GM10248 (cell line): ENCODE data around the gene CDH23.

ENCODE experiments used
- CTCF ChIA-PET: fragments of 300-600 bp; sonication (Branson Sonifier 250); formaldehyde crosslinking; extraction: SDS; loops from one replicate; lab custom pipeline; 2021; ENCODE audit warnings: antibody characterized with exemption; lab: Yijun Ruan, JAX
- POLR2A ChIA-PET: fragments of 350-650 bp; sonication (Branson Sonifier 250); formaldehyde crosslinking; extraction: SDS; loops from one replicate; lab custom pipeline; 2020; ENCODE audit warnings: antibody characterized with exemption; lab: Yijun Ruan, JAX
- DNase-seq: peaks from one replicate; pipeline ENCODE4 v3.0.0; 2012; ENCODE audit errors: extremely low spot score
- CTCF ChIP-seq: IDR thresholded peaks from 2 replicates; pipeline ENCODE4 v1.5.1; 2012; ENCODE audit warnings: mild to moderate bottlenecking, low read depth; ENCODE audit errors: extremely low read depth, missing control alignments, control extremely low read depth

CDH23 gene

GRCh38 chr10:71653044-71653443, 256.3 kb downstream of the CDH23 start:
- CTCF ChIA-PET = interaction anchor here (1.0 to 1.4 kb wide), 4 partner anchors 31 to 334 kb away, joined by 3 to 6 read pairs (median 3); partner anchors contain the start of gene SLC29A3

DNA sequence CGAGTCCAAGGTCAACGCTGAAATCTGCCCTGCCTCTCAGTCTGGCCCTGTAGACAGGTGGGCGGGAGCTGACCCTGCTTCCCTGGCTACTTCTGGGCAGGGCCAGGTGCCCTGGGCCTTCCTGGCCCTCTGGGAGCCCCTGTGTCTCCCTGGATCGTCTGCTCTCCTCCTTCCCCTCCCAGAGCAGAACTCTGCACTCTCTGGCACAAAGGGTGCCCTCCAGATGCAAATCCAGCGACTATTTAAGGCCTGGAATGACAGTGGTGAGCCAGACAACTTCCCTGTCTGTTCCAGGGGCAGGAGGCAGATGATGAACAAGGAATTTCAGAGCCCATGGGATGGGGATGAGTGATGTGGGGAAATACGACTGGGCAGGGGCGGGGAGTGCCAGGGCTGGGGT, 259.5 kb downstream of the CDH23 start:
- no peak for DNase-seq
- POLR2A ChIA-PET = no interaction called here
- CTCF ChIA-PET = no interaction called here
- TF ChIP-seq CTCF = no peak

More at GRCh38 chr10:71653044-71653443, 256.3 kb downstream of the CDH23 start:
- POLR2A ChIA-PET = no interaction called here
- no peak for TF ChIP-seq CTCF
- no peak for DNase-seq

DNA sequence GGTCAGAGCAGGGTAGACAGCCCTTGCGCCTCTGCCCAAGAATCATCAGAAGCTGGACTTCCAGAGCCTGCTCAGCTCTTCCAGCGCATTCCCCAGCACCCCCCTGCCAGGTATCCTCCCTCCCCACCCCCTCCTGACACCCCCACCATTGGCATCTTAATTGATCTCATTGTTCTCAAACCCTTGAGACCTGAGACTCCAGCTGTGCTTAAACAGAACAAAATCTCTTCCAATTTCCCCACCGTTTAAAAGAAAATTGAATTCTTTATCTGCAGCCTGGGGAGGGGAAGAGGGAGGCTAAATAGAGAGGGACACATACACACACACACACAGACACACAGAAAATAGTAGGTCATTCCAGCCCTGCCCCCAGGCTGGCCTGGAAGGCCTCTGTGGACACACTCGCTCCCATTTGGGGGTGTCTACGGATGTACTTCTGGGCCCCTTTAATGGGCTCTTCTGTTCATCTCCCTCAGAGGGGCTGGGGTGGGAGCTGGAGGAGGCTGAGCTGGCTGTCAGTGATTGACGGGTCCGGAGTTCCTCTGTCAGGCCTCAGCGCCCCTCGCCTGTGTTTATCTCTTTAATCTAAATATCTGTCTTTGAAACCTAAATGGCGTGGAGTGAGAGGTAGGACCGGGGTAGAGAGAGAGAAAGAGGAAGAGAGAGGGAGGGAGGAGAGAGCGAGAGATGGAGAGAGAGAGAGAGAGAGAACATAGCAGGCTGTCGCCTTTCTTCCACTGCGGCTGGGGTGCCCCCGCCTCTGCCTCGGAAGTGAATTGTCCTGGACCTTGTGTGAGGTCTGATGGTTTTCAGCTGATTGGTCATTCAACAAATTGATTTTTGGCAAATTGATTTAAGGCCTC, 261.1 kb downstream of the CDH23 start:
- POLR2A ChIA-PET = no interaction called here
- CTCF ChIA-PET = interaction anchor here (0.9 to 4.3 kb wide), 4 partner anchors 8 to 48 kb away, joined by 3 to 13 read pairs (median 5); no protein-coding TSS in a partner anchor
- DNase-seq = no peak
- TF ChIP-seq CTCF = no peak

- TF ChIP-seq CTCF = no peak
- no peak for DNase-seq
- CTCF ChIA-PET = interaction anchor here (0.9 to 4.3 kb wide), 6 partner anchors 9 to 117 kb away, joined by 3 to 13 read pairs (median 3); no protein-coding TSS in a partner anchor
- POLR2A ChIA-PET = no interaction called here
Observed at GRCh38 chr10:71658467-71658745, 261.7 kb downstream of the CDH23 start.

DNA sequence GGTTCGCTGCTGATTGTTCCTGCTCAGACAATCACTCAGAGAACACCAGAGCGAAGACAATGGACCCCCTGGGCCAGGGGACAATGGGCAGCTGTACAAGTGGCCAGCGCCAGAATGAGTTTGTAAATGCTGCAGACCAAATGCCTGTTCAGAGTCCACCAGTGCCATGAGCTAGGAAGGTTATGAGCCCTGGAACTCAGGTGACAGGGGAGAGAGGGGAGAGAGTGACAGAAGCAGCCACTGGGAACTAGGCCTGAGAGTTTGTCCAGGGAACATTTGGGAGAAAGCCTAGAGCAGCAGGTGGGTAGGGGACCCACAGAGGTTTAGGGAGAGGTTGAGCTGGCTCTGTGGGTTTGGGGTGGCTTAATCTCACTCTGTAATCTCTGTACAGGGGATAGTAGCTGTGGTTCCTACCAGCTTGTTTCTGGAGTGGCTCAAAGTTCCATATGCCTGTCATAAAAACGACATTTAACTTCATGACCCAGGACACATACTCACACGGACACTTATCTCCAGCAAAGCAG, 262.5 kb downstream of the CDH23 start:
- POLR2A ChIA-PET = no interaction called here
- CTCF ChIA-PET = interaction anchor here (1.1 to 4.3 kb wide), 8 partner anchors 10 to 116 kb away, joined by 3 to 13 read pairs (median 3); no protein-coding TSS in a partner anchor
- no peak for TF ChIP-seq CTCF
- no peak for DNase-seq

DNA sequence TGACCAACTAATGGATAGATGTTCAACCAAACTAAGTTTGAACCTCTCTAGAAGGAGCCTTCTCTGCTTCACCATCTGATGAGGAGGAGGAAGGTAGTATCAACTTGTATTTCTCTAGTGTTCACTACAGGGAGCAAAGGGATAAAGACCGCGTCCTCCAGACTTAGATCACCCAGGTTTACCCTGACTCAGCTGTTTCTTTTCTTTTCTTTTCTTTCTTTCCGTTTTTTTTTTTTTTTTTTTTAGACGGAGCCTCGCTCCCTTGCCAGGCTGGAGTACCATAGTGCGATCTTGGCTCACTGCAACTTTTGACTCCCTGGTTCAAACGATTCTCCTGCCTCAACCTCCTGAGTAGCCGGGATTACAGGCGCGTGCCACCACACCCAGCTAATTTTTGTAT, 263.0 kb downstream of the CDH23 start:
- POLR2A ChIA-PET = no interaction called here
- DNase-seq = no peak
- no peak for TF ChIP-seq CTCF
- CTCF ChIA-PET = interaction anchor here (1.1 to 4.3 kb wide), 8 partner anchors 11 to 116 kb away, joined by 3 to 13 read pairs (median 3); no protein-coding TSS in a partner anchor
